IMR-90 (cell line): ENCODE results near the gene OPHN1.

Source experiments
- CEBPB ChIP-seq: IDR thresholded peaks from 2 replicates; pipeline ENCODE4 v1.6.1; 2012; ENCODE audit warnings: low read depth, low read length, improper control_type of control experiment
- POLR2A ChIP-seq: IDR thresholded peaks from 2 replicates; pipeline ENCODE4 v1.6.1; 2012; ENCODE audit warnings: mild to moderate bottlenecking, low read depth, low read length
- RAD21 ChIP-seq: IDR thresholded peaks from 2 replicates; pipeline ENCODE4 v1.6.1; 2012; ENCODE audit warnings: low read length, improper control_type of control experiment
- RFX5 ChIP-seq: IDR thresholded peaks from 2 replicates; pipeline ENCODE4 v1.8.0; 2012; ENCODE audit warnings: low read depth, mild to moderate bottlenecking, low read length, moderate library complexity
- TF ChIP-seq, protein P1 (sequence below): conservative IDR thresholded peaks from 2 replicates; pipeline ENCODE4 v1.5.1; 2012; ENCODE audit warnings: mild to moderate bottlenecking, low read depth, low read length, improper control_type of control experiment

DNA sequence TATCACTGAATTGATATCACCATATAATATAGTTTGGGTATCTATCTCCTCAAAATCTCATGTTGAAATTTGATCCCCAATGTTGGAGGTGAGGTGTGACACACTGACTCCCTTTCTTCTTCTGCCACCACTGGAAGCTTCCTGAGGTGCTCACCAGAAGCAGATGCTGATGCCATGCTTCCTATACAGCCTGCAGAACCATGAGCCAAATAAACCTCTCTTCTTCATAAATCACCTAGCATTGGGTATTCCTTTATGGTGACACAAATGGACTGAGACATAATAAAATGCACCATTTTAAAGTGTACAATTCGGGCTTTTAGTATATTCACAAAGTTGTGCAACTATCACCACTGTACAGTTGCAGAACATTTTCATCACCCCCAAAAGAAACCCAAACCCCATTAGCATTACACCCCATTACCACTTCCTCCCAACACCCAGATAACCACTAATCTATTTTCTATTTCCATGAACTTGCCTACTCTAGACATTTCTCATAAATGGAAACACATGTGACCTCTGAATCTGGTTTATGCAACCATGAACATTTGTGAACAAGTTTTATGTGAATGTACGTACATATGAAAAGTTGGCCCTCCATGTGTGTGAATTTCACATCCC, 148.9 kb downstream of the OPHN1 start:
- no peak for TF ChIP-seq RAD21
- TF ChIP-seq, protein P1, sequence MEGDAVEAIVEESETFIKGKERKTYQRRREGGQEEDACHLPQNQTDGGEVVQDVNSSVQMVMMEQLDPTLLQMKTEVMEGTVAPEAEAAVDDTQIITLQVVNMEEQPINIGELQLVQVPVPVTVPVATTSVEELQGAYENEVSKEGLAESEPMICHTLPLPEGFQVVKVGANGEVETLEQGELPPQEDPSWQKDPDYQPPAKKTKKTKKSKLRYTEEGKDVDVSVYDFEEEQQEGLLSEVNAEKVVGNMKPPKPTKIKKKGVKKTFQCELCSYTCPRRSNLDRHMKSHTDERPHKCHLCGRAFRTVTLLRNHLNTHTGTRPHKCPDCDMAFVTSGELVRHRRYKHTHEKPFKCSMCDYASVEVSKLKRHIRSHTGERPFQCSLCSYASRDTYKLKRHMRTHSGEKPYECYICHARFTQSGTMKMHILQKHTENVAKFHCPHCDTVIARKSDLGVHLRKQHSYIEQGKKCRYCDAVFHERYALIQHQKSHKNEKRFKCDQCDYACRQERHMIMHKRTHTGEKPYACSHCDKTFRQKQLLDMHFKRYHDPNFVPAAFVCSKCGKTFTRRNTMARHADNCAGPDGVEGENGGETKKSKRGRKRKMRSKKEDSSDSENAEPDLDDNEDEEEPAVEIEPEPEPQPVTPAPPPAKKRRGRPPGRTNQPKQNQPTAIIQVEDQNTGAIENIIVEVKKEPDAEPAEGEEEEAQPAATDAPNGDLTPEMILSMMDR: no peak
- TF ChIP-seq CEBPB: no peak
- no peak for TF ChIP-seq POLR2A
- no peak for TF ChIP-seq RFX5
